Nucleus accumbens (tissue), 56 donors: ENCODE results near the gene SNX21.

Experiments used
- DNase-seq, 56 donors: peaks; one replicate each; lab custom pipeline; 2025; lab: John Stamatoyannopoulos, UW

Gene SNX21

DNA sequence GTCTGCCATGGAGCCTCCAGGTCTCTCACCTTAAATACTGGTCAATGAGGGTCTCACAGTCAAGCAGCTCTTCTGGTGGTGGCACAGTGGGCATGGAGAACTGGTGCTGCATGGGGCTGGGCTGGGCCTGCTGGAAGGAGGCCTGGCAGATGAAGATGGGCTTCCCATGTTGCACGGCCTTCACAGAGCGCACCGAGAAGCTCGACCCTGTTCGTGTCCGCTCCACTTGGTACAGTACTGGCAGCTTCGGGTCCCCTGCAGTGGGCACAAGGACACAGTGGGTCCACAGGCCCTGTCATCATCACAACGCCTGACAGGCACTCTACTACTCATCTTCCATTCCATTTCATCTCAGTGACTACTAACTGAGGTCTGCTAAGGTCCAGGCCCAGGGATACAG is 14.8 kb downstream of the SNX21 start:
- DNase-seq = no peak

GRCh38 chr20:45848969-45849582 is 15.5 kb downstream of the SNX21 start:
- DNase-seq = no peak

- DNase-seq = no peak
These were observed 16.6 kb downstream of the SNX21 start for GRCh38 chr20:45850238-45850637.

GRCh38 chr20:45850926-45851325 is 17.3 kb downstream of the SNX21 start:
- DNase-seq = no peak

- no peak for DNase-seq
These were observed 17.9 kb downstream of the SNX21 start for GRCh38 chr20:45851501-45851900.

DNA sequence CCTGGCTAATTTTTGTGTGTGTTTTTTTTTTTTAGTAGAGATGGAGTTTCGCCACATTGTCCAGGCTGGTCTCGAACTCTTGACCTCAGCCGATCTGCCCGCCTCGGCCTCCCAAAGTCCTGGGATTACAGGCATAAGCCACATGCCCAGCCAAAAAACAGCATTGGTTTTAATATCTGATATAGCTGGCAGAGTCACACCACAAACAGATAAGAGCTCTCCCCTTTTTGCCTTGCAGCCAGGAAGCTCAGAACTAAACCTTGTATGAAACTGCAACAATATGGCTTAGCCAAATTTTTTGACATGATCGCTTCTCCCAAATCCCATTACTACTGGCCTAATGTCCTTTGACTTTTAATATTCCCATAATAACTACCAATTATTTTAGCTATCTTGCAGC is 18.7 kb downstream of the SNX21 start:
- no peak for DNase-seq

GRCh38 chr20:45853484-45853883 is 19.9 kb downstream of the SNX21 start:
- DNase-seq = no peak

DNA sequence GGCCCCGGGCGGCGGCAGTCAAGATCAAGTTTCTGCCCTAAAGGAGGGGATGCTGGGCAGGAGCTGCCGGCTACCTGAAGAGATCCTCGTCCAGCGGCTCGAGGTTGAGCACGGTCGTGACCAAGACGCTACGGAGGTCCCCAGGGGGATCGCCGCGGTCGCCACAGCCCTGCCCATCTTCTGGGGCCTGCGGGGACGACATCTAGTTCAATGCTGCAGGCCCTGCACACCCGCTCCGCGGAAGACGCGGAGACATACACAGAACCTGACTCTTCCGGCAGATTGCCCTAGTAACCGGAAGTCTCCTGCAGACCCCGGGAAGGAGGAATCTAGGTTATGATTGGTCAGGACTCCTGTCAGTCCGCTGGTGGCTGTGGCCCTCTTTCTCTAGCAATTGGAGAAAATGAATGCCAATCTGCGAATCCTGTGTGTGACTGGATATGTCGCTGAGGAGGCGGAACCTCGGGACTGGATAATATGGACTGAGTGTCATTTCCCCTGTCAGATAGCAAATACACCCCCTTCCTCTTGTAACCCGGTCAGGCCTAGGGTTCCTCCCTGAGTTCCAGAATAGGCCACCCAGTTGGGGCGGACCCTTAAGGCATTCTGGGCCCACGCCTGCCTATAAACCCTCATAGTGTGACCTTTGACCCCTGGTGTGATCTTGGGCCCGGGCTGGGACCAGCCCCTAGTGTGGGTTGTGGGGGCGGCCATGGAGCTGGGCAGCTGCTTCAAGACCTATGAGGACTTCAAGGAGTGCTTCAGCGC is 23.7 kb downstream of the SNX21 start, which contains the start of the genes ACOT8 and ZSWIM3:
TSS of gene ACOT8 (minus strand) at position 279 of the 768 bp plus-strand sequence. CDS start at position 202, 77 bp downstream.
TSS of gene ZSWIM3 (plus strand) at position 501 of the 768 bp plus-strand sequence. CDS start at position 713, 212 bp downstream.
- peak; percentile 61 to 98 (median 92) for DNase-seq

- peak in 7 of 56 donors; percentile 37 to 63 (median 54) for DNase-seq
These were observed 24.2 kb downstream of the SNX21 start for GRCh38 chr20:45857882-45858216.

- no peak for DNase-seq
These were observed 26.3 kb downstream of the SNX21 start for GRCh38 chr20:45859916-45860315.

- no peak for DNase-seq
These were observed 27.1 kb downstream of the SNX21 start for GRCh38 chr20:45860560-45861220.

DNA sequence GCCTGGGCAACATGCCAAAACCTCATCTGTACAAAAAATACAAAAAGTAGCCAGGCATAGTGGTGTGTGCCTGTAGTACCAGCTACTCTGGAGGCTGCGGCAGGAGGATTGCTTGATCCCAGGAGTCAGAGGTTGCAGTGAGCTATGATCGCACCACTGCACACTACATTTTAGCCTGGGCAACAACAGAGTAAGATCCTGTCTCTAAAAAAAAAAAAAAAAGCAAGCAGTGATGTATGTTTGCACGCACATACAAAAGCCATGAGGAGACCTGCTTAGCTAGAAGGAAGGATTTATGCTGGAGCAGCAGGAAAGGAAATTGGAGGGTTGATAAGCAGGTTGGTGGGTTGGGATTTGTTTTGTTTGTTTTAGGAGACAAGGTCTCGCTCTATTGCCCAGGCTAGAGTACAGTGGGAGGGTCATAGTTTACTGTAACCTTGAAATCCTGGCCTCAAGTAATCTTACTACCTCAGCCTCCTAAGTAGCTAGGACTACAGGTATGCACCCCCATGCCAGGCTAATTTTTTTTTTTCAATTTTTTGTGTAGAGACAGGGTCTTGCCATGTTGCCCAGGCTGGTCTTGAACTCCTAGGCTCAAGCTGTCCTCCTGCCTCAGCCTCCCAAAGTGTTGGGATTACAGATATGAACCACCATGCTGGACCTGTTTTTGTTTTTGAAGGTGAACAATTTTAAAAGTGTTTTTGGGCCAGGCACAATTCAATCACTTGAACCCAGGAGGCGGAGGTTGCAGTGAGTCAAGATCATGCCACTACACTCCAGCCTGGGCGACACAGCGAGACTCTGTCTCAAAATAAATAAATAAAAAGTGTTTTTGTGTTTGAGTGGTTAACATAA is 27.8 kb downstream of the SNX21 start:
- peak in 1 of 56 donors; percentile 2 for DNase-seq

GRCh38 chr20:45863543-45864470 is 30.2 kb downstream of the SNX21 start:
- DNase-seq = no peak

GRCh38 chr20:45866454-45866853 is 32.9 kb downstream of the SNX21 start:
- DNase-seq = no peak

- no peak for DNase-seq
These were observed 33.7 kb downstream of the SNX21 start for GRCh38 chr20:45867136-45867818.

DNA sequence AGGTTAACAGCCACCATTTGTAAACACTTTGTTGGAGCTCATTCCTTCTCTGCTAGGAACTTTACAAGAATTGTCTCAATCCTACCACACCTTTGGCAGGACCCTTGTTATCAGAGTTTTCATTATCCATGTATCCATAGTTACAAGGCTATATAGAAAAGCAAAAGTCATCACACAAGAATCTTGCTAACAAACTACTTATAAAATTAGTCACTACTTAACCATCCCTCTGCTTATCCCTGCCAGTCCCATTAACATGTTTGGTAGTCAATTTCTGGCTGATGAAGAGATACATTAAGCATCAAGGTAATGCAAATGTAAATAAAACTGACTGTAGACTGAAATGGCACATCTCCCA is 34.2 kb downstream of the SNX21 start:
- no peak for DNase-seq

- DNase-seq = no peak
These were observed 39.0 kb downstream of the SNX21 start for GRCh38 chr20:45872626-45873025.

GRCh38 chr20:45873409-45874103 is 40.0 kb downstream of the SNX21 start:
- DNase-seq = no peak
